Activated CD8-positive, alpha-beta T cell treated with anti-CD3 and anti-CD28 coated beads, Interleukin-2, amount 10 ng/mL, durations not matched to agents 7 days and 5 days (primary cell): Measurements from ENCODE around the gene TMEM31. TPM values are rescaled to one million over a fixed set of nuclear protein-coding genes. Genes with fewer than 3 reads are reported as not detected.

Source experiments
- ATAC-seq: fragments of 150-1000 bp; cut with Tn5 transposase; one replicate; pipeline ENCODE4 v1.10.0; 2021; ENCODE audit warnings: moderate library complexity
- CTCF ChIA-PET: fragments of 350-600 bp; sonication (Branson Sonifier 250); formaldehyde crosslinking; loops from one replicate; lab custom pipeline; 2021; ENCODE audit warnings: antibody characterized with exemption; lab: Charles Lee
- POLR2A ChIA-PET: fragments of 350-600 bp; sonication (Branson Sonifier 250); formaldehyde crosslinking; loops from one replicate; lab custom pipeline; 2021; ENCODE audit warnings: antibody characterized with exemption; lab: Charles Lee
- DNase-seq: peaks from one replicate; pipeline ENCODE4 v3.0.0-alpha.2; 2020
- H3K27ac Mint-ChIP-seq: one replicate; pipeline ENCODE4 v1.8.0; 2021; ENCODE audit warnings: mild to moderate bottlenecking, mixed read lengths
- H3K27me3 Mint-ChIP-seq: one replicate; pipeline ENCODE4 v1.8.0; 2021; ENCODE audit warnings: low read depth, mixed read lengths
- H3K36me3 Mint-ChIP-seq: one replicate; pipeline ENCODE4 v1.8.0; 2021; ENCODE audit warnings: low read depth, mixed read lengths
- H3K4me1 Mint-ChIP-seq: one replicate; pipeline ENCODE4 v1.8.0; 2021; ENCODE audit warnings: low read depth, mixed read lengths
- H3K4me3 Mint-ChIP-seq: one replicate; pipeline ENCODE4 v1.8.0; 2021; ENCODE audit warnings: mild to moderate bottlenecking, mixed read lengths
- H3K9me3 Mint-ChIP-seq: one replicate; pipeline ENCODE4 v1.8.0; 2022; ENCODE audit warnings: mixed read lengths; ENCODE audit not compliant: insufficient read depth
- total RNA-seq, 2 experiments: library from RNA; stranded (reverse); gene quantifications; one replicate each; pipeline ENCODE4 v1.2.3, GENCODE V29; 2021

The TMEM31 gene
- total RNA-seq, 2 experiments from 2014 or later: not detected

DNA sequence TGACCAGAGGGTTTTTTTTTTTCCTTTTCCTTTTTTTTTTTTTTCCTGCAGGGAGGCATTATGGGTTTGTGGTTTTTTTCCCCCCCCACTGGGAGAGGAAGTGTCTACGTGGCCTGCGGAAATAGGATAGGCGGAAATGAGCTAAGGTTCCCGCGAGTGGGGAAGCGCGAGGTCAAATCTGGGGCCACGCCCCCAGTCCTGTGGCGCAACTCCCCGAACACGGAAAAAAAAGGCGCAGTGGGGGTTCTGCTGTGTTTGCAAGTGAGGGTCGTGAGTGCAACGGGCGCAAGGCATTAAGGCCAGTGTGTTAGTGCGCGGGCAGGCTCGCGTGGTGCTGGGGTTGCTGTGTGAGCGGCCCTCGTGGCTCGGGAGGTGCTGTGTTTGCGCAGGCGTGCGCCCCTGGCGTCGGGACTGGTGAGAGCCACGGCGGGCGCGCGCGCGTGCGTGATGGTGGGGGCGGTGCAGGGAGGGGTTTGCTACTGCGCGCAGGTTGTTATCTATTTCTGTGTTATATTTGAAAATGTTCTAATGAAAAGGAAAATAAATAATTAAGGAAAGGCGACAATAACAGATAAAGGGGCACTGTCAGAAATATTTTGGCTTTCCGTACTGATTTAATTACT, 23.5 kb upstream of the TMEM31 start:
- ATAC-seq (peak; percentile 76), DNase-seq (peak; percentile 89)
- H3K4me1 Mint-ChIP-seq: peaks cover 12% of the 10 kb centered on the region
- no peaks in the 10 kb centered on the region for H3K27me3 Mint-ChIP-seq
- peaks cover 14% of the 10 kb centered on the region for H3K36me3 Mint-ChIP-seq
- no peaks in the 10 kb centered on the region for H3K9me3 Mint-ChIP-seq
- ChIA-PET POLR2A (no interaction called here), CTCF (interaction anchor here (0.7 kb wide), 1 partner anchor 284 kb away, joined by 4 read pairs; no protein-coding TSS in a partner anchor)
- no peak overlapping the region for H3K27ac Mint-ChIP-seq
- no peak overlapping the region for H3K4me3 Mint-ChIP-seq

DNA sequence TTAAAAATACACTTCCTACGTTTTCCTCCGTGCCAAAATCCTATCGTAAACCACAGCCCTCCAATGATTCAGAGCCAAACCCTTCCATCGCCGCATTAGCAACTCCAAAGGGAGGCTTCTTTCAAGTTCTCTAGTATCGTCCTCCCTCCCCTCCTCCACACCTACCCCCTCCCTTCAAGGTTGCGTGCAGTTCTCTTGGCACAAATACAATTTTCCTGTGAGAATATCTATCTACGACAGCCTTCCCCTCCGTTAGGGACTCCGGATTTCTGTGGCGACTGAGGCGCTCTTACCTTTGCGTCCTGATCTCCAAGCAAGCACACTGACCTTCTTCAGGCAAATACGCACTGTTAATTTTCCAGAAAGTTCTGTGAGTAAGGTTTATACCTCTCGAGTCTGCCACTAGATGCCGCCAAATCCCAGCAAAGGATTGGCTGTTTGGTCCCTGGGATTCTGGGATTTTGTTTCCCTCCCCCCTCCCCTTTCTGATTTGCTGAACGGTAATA, 23.0 kb upstream of the TMEM31 start:
- H3K4me1 Mint-ChIP-seq: peaks cover 12% of the 10 kb centered on the region
- no peak overlapping the region for H3K4me3 Mint-ChIP-seq
- no peak for ATAC-seq

DNA sequence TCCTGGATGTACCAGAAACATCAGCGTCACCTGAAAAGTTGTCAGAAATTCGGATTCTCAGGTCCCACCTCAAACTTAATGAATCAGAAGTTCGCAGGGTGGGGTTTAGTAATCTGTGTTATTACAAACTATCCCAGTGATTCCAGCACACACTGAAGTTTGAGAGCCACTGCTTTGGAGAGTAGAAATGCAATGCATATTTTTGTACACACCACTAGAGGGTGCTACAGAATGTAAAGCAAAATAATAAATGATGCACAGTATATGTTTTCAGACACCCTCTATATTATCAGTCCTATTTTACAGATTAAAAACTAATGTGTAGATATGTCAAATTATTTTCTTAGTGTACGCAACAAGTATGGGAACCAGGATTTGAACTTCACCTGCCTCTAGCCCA, 21.8 kb upstream of the TMEM31 start:
- ChIA-PET POLR2A (no interaction called here), CTCF (no interaction called here)
- ATAC-seq (no peak), DNase-seq (no peak)
- Mint-ChIP-seq H3K36me3 (peaks cover 9% of the 10 kb centered on the region), H3K4me1 (peaks cover 8% of the 10 kb centered on the region), H3K4me3 (no peak overlapping the region), H3K27me3 (no peaks in the 10 kb centered on the region), H3K9me3 (no peaks in the 10 kb centered on the region), H3K27ac (no peak overlapping the region)

More for the DNA sequence above, 23.0 kb upstream of the TMEM31 start:
- POLR2A ChIA-PET: no interaction called here
- no peak overlapping the region for H3K27ac Mint-ChIP-seq
- no peaks in the 10 kb centered on the region for H3K27me3 Mint-ChIP-seq
- H3K36me3 Mint-ChIP-seq: peaks cover 14% of the 10 kb centered on the region
- H3K9me3 Mint-ChIP-seq: no peaks in the 10 kb centered on the region
- peak; percentile 64 for DNase-seq
- CTCF ChIA-PET: no interaction called here

DNA sequence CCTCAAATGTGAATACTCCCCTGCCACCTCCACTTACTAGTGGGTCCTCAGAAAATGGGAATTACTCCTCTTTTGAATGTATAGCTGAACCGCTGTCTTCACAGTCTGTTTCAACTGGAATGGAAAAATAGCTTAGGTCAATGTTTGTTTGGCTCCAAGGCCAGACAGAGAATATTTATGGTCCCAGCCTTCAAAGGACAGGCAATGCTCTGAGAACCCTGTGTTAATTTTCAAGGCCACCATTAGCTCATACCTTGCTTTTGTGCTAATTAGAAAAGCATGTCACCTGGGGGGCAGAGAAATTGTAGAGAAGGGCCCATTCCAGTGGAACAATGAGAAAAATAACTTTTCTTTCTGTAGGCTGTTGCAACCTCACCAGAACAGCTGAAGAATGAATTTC, 19.6 kb upstream of the TMEM31 start:
- ChIA-PET CTCF (interaction anchor here (1.0 kb wide), 1 partner anchor 158 kb away, joined by 4 read pairs; no protein-coding TSS in a partner anchor), POLR2A (no interaction called here)
- Mint-ChIP-seq H3K9me3 (no peaks in the 10 kb centered on the region), H3K36me3 (no peaks in the 10 kb centered on the region), H3K27ac (no peak overlapping the region), H3K4me3 (no peak overlapping the region), H3K27me3 (no peaks in the 10 kb centered on the region), H3K4me1 (no peaks in the 10 kb centered on the region)
- DNase-seq: no peak
- no peak for ATAC-seq

DNA sequence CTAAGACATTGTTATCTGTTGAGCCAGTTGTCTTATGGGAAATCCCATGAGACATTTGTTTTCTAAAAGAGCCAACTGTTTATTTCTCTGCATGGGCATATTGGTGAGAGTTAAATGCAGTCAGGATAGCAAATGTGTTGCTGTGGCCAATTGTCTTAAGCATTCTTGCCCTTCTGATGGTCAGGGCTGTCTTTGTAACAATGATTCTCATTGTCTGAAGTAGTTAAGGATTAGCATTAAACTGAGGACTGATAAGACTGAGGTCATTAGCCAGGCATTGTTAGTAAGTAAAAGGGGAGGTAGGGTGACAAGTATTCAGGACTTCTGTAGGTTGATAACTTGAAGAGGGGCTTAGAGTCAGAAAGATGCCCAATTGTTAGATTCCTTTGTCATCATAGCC, 13.0 kb upstream of the TMEM31 start:
- Mint-ChIP-seq H3K27me3 (no peaks in the 10 kb centered on the region), H3K4me1 (no peaks in the 10 kb centered on the region), H3K4me3 (no peak overlapping the region), H3K9me3 (no peaks in the 10 kb centered on the region), H3K27ac (no peak overlapping the region), H3K36me3 (no peaks in the 10 kb centered on the region)
- CTCF ChIA-PET: no interaction called here
- DNase-seq: no peak
- POLR2A ChIA-PET: no interaction called here
- ATAC-seq: no peak

DNA sequence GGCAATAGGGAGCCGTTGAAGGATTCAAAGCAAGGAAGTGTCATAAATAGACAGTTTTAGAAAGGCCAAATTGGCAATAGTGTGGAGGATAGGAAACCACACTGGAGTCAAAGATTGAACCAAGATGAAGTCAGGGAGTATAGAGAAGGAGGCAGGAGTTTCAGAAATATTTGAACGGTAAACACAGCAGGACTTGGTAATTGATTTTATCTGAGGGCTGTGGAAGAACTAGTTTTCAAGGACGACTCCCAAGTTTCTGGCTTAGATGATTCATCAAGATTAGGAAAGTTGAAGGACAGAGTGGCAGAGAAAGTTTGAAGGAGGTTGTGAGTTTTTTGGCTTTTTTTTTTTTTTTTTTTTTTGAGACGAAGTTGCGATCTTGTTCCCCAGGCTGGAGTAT, 11.5 kb upstream of the TMEM31 start:
- no peak for DNase-seq
- no peaks in the 10 kb centered on the region for H3K4me1 Mint-ChIP-seq
- H3K4me3 Mint-ChIP-seq: no peak overlapping the region
- POLR2A ChIA-PET: no interaction called here
- H3K27ac Mint-ChIP-seq: no peak overlapping the region
- ATAC-seq: no peak
- no peaks in the 10 kb centered on the region for H3K9me3 Mint-ChIP-seq
- CTCF ChIA-PET: no interaction called here
- no peaks in the 10 kb centered on the region for H3K27me3 Mint-ChIP-seq
- no peaks in the 10 kb centered on the region for H3K36me3 Mint-ChIP-seq

DNA sequence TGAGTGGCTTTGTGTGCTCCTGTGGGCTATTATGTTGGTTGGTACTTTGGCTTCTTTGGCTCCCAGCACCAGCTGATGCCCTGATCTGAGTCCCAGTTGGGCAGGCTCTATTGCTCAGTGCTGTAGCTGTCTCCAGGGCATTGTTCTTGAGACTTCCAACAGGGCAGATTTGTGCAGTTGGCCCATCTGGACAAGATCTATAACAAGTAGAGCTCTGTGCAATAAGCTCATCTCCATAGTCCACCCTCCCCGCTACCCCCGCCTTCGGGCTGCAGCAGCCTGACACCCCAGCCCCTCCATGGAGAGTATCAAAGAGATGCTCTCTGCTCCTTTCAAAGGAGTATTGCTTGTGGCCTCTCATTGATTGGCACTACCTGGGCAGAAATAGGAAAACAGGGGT, 5.8 kb upstream of the TMEM31 start:
- no peaks in the 10 kb centered on the region for H3K36me3 Mint-ChIP-seq
- CTCF ChIA-PET: no interaction called here
- no peaks in the 10 kb centered on the region for H3K9me3 Mint-ChIP-seq
- H3K4me3 Mint-ChIP-seq: no peak overlapping the region
- no peak for ATAC-seq
- DNase-seq: no peak
- no peaks in the 10 kb centered on the region for H3K4me1 Mint-ChIP-seq
- POLR2A ChIA-PET: no interaction called here
- peaks cover 5% of the 10 kb centered on the region for H3K27me3 Mint-ChIP-seq
- H3K27ac Mint-ChIP-seq: no peak overlapping the region

DNA sequence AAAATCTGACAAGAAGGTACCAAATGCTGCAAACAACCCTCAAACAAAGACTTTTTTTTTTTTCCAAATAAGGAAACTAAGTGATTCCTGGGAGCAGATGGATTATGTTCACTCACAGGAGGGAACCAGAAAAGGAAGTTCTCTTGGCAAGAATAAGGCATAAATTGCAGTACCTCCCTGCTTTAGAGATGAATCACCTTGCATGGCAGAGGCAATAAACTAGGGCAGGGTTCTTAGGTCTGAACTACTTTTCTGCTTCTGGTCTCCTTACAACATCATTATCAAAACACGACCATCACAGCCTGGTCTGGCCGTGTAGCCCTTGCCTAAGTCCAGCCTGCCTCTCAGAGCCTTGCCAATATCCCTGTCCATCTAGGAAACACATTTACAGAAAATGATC, 6.3 kb downstream of the TMEM31 start:
- no peak overlapping the region for H3K27ac Mint-ChIP-seq
- POLR2A ChIA-PET: no interaction called here
- H3K27me3 Mint-ChIP-seq: no peaks in the 10 kb centered on the region
- no peaks in the 10 kb centered on the region for H3K9me3 Mint-ChIP-seq
- H3K4me3 Mint-ChIP-seq: no peak overlapping the region
- ATAC-seq (no peak), DNase-seq (no peak)
- CTCF ChIA-PET: no interaction called here
- no peaks in the 10 kb centered on the region for H3K36me3 Mint-ChIP-seq
- H3K4me1 Mint-ChIP-seq: no peaks in the 10 kb centered on the region

DNA sequence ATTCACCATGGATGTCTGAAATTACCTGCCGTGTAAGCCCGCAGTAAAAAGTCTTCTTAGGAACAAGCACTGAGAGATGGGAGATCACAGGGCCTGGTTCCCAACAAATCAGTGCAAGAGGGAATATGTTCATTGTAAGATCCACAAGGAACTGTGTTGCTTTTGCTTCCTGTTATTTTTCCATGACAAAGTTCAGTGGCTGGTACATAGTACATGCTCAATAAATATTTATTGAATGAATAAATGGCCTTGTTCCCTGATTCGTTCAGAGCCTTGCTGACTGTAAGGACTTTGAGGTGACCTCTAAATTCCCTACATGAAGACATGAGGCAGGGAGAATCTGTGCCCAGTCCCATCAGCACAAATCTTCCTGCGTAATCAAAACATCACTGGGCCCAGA, 7.4 kb downstream of the TMEM31 start:
- no peak for DNase-seq
- ChIA-PET POLR2A (no interaction called here), CTCF (no interaction called here)
- Mint-ChIP-seq H3K9me3 (no peaks in the 10 kb centered on the region), H3K27ac (no peak overlapping the region), H3K4me3 (no peak overlapping the region), H3K36me3 (no peaks in the 10 kb centered on the region), H3K27me3 (no peaks in the 10 kb centered on the region), H3K4me1 (no peaks in the 10 kb centered on the region)
- ATAC-seq: no peak

DNA sequence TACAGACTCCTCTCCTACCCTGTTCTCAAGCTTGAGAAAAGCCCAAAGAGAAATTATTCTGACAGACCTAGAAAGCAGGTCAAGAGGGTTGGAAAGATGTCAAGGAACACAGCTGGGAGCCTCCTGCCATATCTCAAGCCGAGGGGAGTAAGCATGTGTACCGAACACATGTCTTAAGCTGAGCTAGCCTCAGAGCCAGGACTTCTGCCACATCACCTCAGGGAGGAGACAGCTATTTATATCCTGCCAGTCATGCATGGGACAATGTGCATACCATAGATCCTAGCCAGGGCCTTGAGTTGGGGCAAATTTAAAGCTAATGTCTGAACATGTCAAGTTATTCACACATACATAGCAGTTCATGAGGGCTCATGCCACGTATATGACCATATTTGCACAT, 11.8 kb downstream of the TMEM31 start:
- ChIA-PET CTCF (interaction anchor here (0.8 kb wide), 1 partner anchor 21 kb away, joined by 3 read pairs; no protein-coding TSS in a partner anchor), POLR2A (no interaction called here)
- DNase-seq (no peak), ATAC-seq (no peak)
- no peaks in the 10 kb centered on the region for H3K27me3 Mint-ChIP-seq
- no peaks in the 10 kb centered on the region for H3K4me1 Mint-ChIP-seq
- no peak overlapping the region for H3K4me3 Mint-ChIP-seq
- H3K27ac Mint-ChIP-seq: no peak overlapping the region
- H3K9me3 Mint-ChIP-seq: no peaks in the 10 kb centered on the region
- no peaks in the 10 kb centered on the region for H3K36me3 Mint-ChIP-seq

DNA sequence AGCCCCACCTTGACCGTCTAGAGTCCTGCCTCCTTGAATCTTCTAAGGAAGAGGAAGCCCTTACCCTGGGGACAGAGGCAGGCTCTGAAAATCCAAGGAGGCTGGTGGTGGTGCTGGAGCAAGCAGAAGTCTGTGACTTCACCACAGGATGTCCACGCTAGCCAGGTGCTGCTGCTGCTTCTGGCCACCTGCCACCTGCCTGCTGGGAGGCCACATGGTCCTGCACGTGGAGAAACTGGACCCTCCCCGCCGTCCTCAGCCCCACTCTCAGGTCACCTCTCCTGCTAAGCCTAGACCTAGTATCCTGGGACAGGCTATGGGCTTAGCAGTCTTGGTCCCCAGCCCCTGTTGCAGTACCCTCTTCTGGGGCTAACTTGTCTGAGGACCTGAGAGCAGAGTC, 15.8 kb downstream of the TMEM31 start:
- Mint-ChIP-seq H3K4me1 (peaks cover 6% of the 10 kb centered on the region), H3K9me3 (no peaks in the 10 kb centered on the region), H3K4me3 (no peak overlapping the region), H3K27me3 (peaks cover 3% of the 10 kb centered on the region), H3K27ac (no peak overlapping the region), H3K36me3 (no peaks in the 10 kb centered on the region)
- no peak for DNase-seq
- ChIA-PET CTCF (no interaction called here), POLR2A (no interaction called here)
- ATAC-seq: no peak

DNA sequence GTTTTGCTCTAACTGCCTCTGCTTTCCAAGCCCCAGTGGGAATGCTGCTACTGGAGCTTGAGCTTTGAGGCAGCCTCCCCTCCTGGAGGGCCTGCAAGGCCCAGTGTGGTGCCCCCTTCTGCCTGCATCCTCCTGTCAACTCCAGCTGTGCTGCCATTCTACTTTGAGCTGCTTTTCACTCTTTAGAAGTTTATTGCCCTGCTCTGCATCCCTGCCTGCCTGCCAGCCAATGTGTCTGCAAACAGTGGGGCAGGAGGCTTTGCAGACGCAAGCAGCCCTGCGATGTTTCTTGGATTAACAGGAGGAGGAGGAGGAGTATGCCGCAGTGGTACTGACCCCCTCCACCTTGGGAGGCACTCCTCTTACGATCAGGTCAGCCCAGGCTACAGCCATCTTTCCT, 16.4 kb downstream of the TMEM31 start:
- CTCF ChIA-PET: no interaction called here
- H3K4me1 Mint-ChIP-seq: peaks cover 6% of the 10 kb centered on the region
- H3K27me3 Mint-ChIP-seq: peaks cover 3% of the 10 kb centered on the region
- H3K4me3 Mint-ChIP-seq: no peak overlapping the region
- no peaks in the 10 kb centered on the region for H3K36me3 Mint-ChIP-seq
- ATAC-seq: no peak
- no peak for DNase-seq
- no peaks in the 10 kb centered on the region for H3K9me3 Mint-ChIP-seq
- POLR2A ChIA-PET: no interaction called here
- no peak overlapping the region for H3K27ac Mint-ChIP-seq

DNA sequence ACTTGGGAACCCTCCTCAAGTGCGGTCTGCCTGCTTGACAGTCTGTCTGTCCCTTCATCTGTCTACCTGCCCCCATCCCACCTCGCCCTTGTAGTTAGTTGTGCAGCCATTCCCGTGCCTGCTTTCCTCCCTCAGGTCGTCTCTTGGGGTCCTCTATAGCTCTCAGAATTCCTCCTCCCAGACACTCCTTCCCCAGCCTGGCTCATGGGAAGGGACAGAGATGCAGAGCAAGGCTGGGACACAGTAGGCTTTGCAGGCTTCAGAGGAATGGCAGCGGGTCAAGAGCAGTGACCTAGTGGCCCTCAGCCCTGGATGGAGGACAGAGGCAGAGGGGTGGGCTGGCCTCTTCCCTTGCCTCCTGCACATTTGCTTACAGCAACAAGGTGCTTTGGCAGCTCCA, 18.3 kb downstream of the TMEM31 start:
- peaks cover 5% of the 10 kb centered on the region for H3K27me3 Mint-ChIP-seq
- no peaks in the 10 kb centered on the region for H3K36me3 Mint-ChIP-seq
- H3K27ac Mint-ChIP-seq: no peak overlapping the region
- POLR2A ChIA-PET: no interaction called here
- H3K4me3 Mint-ChIP-seq: no peak overlapping the region
- ATAC-seq (no peak), DNase-seq (no peak)
- CTCF ChIA-PET: no interaction called here
- no peaks in the 10 kb centered on the region for H3K9me3 Mint-ChIP-seq
- H3K4me1 Mint-ChIP-seq: peaks cover 6% of the 10 kb centered on the region
